ENCODE measurements around the gene PAXX. TPM values are rescaled to one million over a fixed set of nuclear protein-coding genes. Genes with fewer than 3 reads are reported as not detected.

PAXX gene
- total RNA-seq, 2 donors from 2014 or later, result 34.0 to 97.2 TPM

DNA sequence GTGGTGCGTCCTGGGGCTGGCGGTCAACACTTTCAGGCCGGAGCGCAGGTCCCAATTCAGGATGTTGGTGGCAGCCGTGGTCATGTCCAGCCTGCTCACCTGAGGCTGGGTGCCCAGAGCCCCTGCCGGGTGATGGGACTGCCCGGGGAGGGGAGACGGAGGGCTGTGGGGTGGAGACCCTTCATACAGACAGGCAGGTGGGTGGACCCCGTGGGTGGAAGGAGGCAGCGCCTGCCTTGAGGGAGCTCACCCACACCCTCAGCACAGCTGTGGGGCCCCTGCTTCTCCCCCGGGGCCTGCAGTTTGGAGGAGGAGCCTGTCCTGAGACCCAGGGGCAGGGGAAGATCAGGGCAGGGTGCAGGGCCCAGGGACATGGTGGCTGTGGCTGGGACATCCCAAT, 21.9 kb upstream of the PAXX start:
- no peak for DNase-seq
- no peak overlapping the region for H3K27ac ChIP-seq
- H3K4me1 ChIP-seq, result peaks cover 7% of the 10 kb centered on the region
- H3K27me3 ChIP-seq, result no peaks in the 10 kb centered on the region
- intact Hi-C loops (cut with DNase I), result no loop called here
- no peaks in the 10 kb centered on the region for H3K9me3 ChIP-seq
- no peak overlapping the region for H3K4me3 ChIP-seq
- no peaks in the 10 kb centered on the region for H3K36me3 ChIP-seq (replicated peaks in 1 of 2; ENCODE audit: insufficient read depth in 1 of 2, low read depth in 2 of 2)
- no peak for ATAC-seq
- TF ChIP-seq, protein P1, sequence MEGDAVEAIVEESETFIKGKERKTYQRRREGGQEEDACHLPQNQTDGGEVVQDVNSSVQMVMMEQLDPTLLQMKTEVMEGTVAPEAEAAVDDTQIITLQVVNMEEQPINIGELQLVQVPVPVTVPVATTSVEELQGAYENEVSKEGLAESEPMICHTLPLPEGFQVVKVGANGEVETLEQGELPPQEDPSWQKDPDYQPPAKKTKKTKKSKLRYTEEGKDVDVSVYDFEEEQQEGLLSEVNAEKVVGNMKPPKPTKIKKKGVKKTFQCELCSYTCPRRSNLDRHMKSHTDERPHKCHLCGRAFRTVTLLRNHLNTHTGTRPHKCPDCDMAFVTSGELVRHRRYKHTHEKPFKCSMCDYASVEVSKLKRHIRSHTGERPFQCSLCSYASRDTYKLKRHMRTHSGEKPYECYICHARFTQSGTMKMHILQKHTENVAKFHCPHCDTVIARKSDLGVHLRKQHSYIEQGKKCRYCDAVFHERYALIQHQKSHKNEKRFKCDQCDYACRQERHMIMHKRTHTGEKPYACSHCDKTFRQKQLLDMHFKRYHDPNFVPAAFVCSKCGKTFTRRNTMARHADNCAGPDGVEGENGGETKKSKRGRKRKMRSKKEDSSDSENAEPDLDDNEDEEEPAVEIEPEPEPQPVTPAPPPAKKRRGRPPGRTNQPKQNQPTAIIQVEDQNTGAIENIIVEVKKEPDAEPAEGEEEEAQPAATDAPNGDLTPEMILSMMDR (IDR thresholded peaks at IDR 0.05), result no peak
- TF ChIP-seq POLR2A (IDR thresholded peaks at IDR 0.05), result no peak
- 93 to 100% methylated on average over 3 to 5 of the region's 11 CpGs for WGBS, 2 donors

DNA sequence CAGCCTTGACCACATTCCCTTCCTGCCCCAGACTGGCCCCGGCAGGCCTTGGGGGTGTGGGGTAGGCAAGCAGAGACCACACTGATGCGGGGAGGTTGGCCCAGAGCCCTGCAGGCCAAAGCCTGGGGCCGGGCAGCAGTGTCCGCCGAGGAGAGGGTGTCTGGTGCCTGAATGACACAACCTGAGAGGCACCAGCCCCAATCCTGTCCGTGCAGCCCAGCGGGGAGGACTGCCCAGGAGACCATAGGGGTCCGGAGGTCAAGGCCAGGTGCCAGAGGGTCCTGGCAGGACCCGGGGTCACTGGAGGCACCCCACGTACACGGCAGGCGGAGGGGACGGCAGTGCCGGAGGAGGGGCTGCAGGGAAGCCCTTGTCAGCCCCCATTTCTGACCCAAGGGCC, 20.5 kb upstream of the PAXX start:
- WGBS, 2 donors, result 71 to 79% methylated on average over 6 to 14 of the region's 14 CpGs
- no peak overlapping the region for H3K27ac ChIP-seq
- no peaks in the 10 kb centered on the region for H3K4me1 ChIP-seq
- no peaks in the 10 kb centered on the region for H3K27me3 ChIP-seq
- DNase-seq (no peak), ATAC-seq (no peak)
- no peaks in the 10 kb centered on the region for H3K9me3 ChIP-seq
- no peak overlapping the region for H3K4me3 ChIP-seq
- TF ChIP-seq POLR2A (IDR thresholded peaks at IDR 0.05), result no peak
- TF ChIP-seq, protein P1 (IDR thresholded peaks at IDR 0.05), result no peak
- intact Hi-C loops (cut with DNase I), result no loop called here
- no peaks in the 10 kb centered on the region for H3K36me3 ChIP-seq (replicated peaks in 1 of 2; ENCODE audit: insufficient read depth in 1 of 2, low read depth in 2 of 2)

DNA sequence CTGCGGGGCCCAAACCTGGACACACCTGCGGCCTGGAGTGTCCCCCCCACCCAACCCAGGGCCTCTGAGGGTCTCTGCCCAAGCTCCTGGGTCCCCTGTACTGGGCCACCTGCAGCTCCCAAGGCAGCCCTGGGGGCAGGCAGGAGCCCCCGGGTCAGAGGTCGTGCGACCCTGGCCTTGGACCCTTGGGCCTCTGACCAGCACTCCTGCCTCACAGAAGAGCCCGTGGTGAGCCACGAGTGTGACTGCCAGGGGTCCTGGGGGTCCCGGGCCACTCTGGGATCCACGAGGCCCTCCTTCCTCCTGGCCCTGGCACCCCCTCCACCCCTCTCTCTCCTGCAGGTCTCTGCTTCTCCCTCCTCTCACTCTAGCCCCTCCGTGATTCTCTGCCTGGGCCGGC, 19.9 kb upstream of the PAXX start:
- H3K27me3 ChIP-seq, result no peaks in the 10 kb centered on the region
- intact Hi-C loops (cut with DNase I), result no loop called here
- TF ChIP-seq, protein P1 (IDR thresholded peaks at IDR 0.05), result no peak
- no peak for TF ChIP-seq POLR2A (IDR thresholded peaks at IDR 0.05)
- WGBS, 2 donors, result 70 to 83% methylated on average over 7 to 11 of the region's 11 CpGs
- H3K9me3 ChIP-seq, result no peaks in the 10 kb centered on the region
- no peak overlapping the region for H3K27ac ChIP-seq
- no peaks in the 10 kb centered on the region for H3K36me3 ChIP-seq (replicated peaks in 1 of 2; ENCODE audit: insufficient read depth in 1 of 2, low read depth in 2 of 2)
- H3K4me1 ChIP-seq, result no peaks in the 10 kb centered on the region
- H3K4me3 ChIP-seq, result no peak overlapping the region
- DNase-seq, result no peak
- ATAC-seq, result no peak

DNA sequence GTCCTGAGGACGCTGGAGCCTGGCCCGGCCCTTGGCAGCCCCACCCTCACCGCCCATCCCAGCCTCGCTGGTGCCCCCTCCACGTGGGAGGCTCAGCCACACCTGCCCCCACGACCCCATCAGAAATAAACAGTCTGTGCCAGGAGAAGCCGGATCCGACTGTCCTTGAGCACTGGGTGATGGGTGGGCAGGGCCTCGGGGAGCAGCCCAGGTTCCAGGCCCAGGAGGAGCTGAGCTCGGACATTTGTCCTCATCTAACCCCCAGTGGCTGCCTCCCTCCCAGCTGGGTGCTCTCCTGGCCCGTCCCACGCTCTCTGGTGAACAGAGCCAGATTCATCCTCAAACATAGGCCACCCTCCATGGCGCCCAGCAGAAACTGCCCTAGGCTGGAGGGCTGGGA, 19.5 kb upstream of the PAXX start:
- Histone ChIP-seq H3K27me3 (no peaks in the 10 kb centered on the region), H3K9me3 (no peaks in the 10 kb centered on the region), H3K27ac (no peak overlapping the region), H3K4me3 (no peak overlapping the region), H3K4me1 (peaks cover 2% of the 10 kb centered on the region), H3K36me3 (replicated peaks in 1 of 2; ENCODE audit: insufficient read depth in 1 of 2, low read depth in 2 of 2) (no peaks in the 10 kb centered on the region)
- no peak for DNase-seq
- intact Hi-C loops (cut with DNase I), result no loop called here
- ATAC-seq, result no peak
- TF ChIP-seq, protein P1 (IDR thresholded peaks at IDR 0.05), result no peak
- 52 to 64% methylated on average over 3 to 13 of the region's 13 CpGs for WGBS, 2 donors

All from body of pancreas (tissue), 4 donors.